GM23248 (cell line): ENCODE measurements around the gene GABPB1. TPM values are rescaled to one million over a fixed set of nuclear protein-coding genes. Genes with fewer than 3 reads are reported as not detected.

ENCODE experiments used
- DNase-seq: peaks from one replicate; pipeline ENCODE4 v3.0.0-alpha.2; 2015
- H2AFZ ChIP-seq: fragments of 200-600 bp; sonication (generic); 2 replicates; pipeline ENCODE4 v1.6.1; 2016; ENCODE audit warnings: antibody characterized with exemption
- H3F3A ChIP-seq: fragments of 200-600 bp; sonication (generic); 2 replicates; pipeline ENCODE4 v1.6.1; 2016; ENCODE audit warnings: mild to moderate bottlenecking, antibody characterized with exemption, mixed run types; ENCODE audit not compliant: insufficient read depth
- H3K27ac ChIP-seq: fragments of 200-600 bp; sonication (generic); 2 replicates; pipeline ENCODE4 v1.5.1; 2016; ENCODE audit warnings: mild to moderate bottlenecking
- H3K27me3 ChIP-seq: fragments of 200-600 bp; sonication (generic); replicated peaks from 2 replicates; pipeline ENCODE4 v1.6.1; 2016; ENCODE audit warnings: mild to moderate bottlenecking; ENCODE audit not compliant: insufficient read depth
- H3K36me3 ChIP-seq: fragments of 200-600 bp; sonication (generic); 2 replicates; pipeline ENCODE4 v1.6.1; 2016; ENCODE audit warnings: low read depth, mild to moderate bottlenecking
- H3K4me1 ChIP-seq: fragments of 200-600 bp; sonication (generic); 2 replicates; pipeline ENCODE4 v1.6.1; 2016; ENCODE audit warnings: mild to moderate bottlenecking; ENCODE audit not compliant: insufficient read depth
- H3K4me2 ChIP-seq: fragments of 200-600 bp; sonication (generic); one replicate; pipeline ENCODE4 v1.6.1; 2016; ENCODE audit warnings: mild to moderate bottlenecking; ENCODE audit not compliant: unreplicated experiment
- H3K4me3 ChIP-seq: fragments of 200-600 bp; sonication (generic); 2 replicates; pipeline ENCODE4 v1.5.1; 2016; ENCODE audit warnings: mild to moderate bottlenecking
- H3K79me2 ChIP-seq: fragments of 200-600 bp; sonication (generic); 2 replicates; pipeline ENCODE4 v1.6.1; 2016; ENCODE audit warnings: mild to moderate bottlenecking; ENCODE audit not compliant: insufficient read depth
- H3K9ac ChIP-seq: fragments of 200-600 bp; sonication (generic); 2 replicates; pipeline ENCODE4 v1.6.1; 2016; ENCODE audit warnings: mild to moderate bottlenecking
- H3K9me2 ChIP-seq: fragments of 200-600 bp; sonication (generic); 2 replicates; pipeline ENCODE4 v1.6.1; 2016; ENCODE audit warnings: mixed run types, mild to moderate bottlenecking, moderate library complexity; ENCODE audit not compliant: insufficient read depth
- H3K9me3 ChIP-seq: fragments of 200-600 bp; sonication (generic); one replicate; pipeline ENCODE4 v1.6.1; 2017; ENCODE audit warnings: low read depth
- H4K20me1 ChIP-seq: fragments of 200-600 bp; sonication (generic); 2 replicates; pipeline ENCODE4 v1.6.0; 2016; ENCODE audit not compliant: insufficient read depth
- EZH2 ChIP-seq: fragments of 200-600 bp; sonication (generic); IDR thresholded peaks from 2 replicates; pipeline ENCODE4 v1.6.1; 2018; ENCODE audit warnings: antibody characterized with exemption, mild to moderate bottlenecking; ENCODE audit not compliant: insufficient read depth, poor library complexity, severe bottlenecking
- EZH2phosphoT487 ChIP-seq: fragments of 200-600 bp; sonication (generic); IDR thresholded peaks from 2 replicates; pipeline ENCODE4 v1.6.1; 2018; ENCODE audit warnings: antibody characterized with exemption, moderate library complexity, mild to moderate bottlenecking, low read depth; ENCODE audit not compliant: insufficient read depth
- WGBS, 2 experiments: methylation state at CpG; one replicate each; pipeline ENCODE4 v1.1.6; 2015 to 2017; ENCODE audit warnings: low lambda C conversion rate in 2 of 2, low coverage in 1 of 2; ENCODE audit errors: missing lambda C conversion rate in 2 of 2; 5-methylcytosine and 5-hydroxymethylcytosine counted together
- in situ Hi-C: fragments of 300-500 bp; cut with MboI; formaldehyde crosslinking; loops from 2 replicates; pipeline ENCODE4 v1.15.0; 2020
- polyA plus RNA-seq: library from polyadenylated mRNA; unstranded; fragments of >200 nt; fragmentation: Nextera tagmentation; extraction: Ambion mirVana; gene quantifications from 2 replicates; pipeline ENCODE4 v1.2.1, GENCODE V29; 2016
- total RNA-seq: library from RNA; depleted of rRNA; stranded (reverse); fragments of >200 nt; shearing (Covaris generic); gene quantifications from 2 replicates; pipeline ENCODE4 v1.2.3, GENCODE V29; 2014

GABPB1 gene
- total and polyA plus RNA-seq, 2 experiments from 2014 or later = 22.8 to 32.6 TPM

DNA sequence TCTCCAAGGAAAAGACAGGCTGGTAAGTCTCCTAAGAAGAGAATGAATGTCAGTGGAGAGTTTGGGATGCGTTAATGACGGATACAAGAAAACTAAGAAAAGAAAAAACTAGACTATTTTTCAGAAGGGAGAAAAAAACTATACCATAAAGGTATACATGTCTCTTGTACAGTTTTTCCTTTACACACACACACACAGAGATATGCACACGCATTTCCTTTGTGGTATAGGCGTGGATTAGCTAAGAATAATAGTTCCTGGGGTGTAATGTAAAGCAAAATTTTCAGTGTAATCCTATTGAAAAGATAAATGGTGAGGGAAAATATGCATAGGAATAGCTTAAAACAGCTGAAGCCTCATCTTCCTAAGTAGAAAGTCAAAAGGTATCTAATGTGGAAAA is 36.3 kb downstream of the GABPB1 start:
- H3K4me3 ChIP-seq = no peak overlapping the region
- H3K9me3 ChIP-seq = no peaks in the 10 kb centered on the region
- H3K9ac ChIP-seq = no peak overlapping the region
- H4K20me1 ChIP-seq = no peaks in the 10 kb centered on the region
- H2AFZ ChIP-seq = no peak overlapping the region
- H3F3A ChIP-seq = no peaks in the 10 kb centered on the region
- in situ Hi-C loops = loop anchor here (10.0 to 25.0 kb wide), 2 partner anchors 164 to 1081 kb away; no protein-coding TSS in a partner anchor
- no peaks in the 10 kb centered on the region for H3K4me1 ChIP-seq
- H3K4me2 ChIP-seq = no peak overlapping the region
- 96 to 98% methylated on average over 4 of the region's 4 CpGs for WGBS, 2 experiments
- no peaks in the 10 kb centered on the region for H3K27me3 ChIP-seq
- no peak overlapping the region for H3K27ac ChIP-seq
- DNase-seq = no peak
- no peaks in the 10 kb centered on the region for H3K9me2 ChIP-seq
- H3K36me3 ChIP-seq = no peaks in the 10 kb centered on the region
- peaks cover 44% of the 10 kb centered on the region for H3K79me2 ChIP-seq
- TF ChIP-seq EZH2phosphoT487 = no peak
- TF ChIP-seq EZH2 = no peak

- peak; percentile 71 for DNase-seq
- no peak overlapping the region for H3K4me3 ChIP-seq
- H3K79me2 ChIP-seq = peaks cover 36% of the 10 kb centered on the region
- no peak overlapping the region for H3K9ac ChIP-seq
- H3K36me3 ChIP-seq = no peaks in the 10 kb centered on the region
- TF ChIP-seq EZH2phosphoT487 = no peak
- TF ChIP-seq EZH2 = no peak
- WGBS, 2 experiments = 43 to 49% methylated on average over 4 of the region's 4 CpGs
- no peak overlapping the region for H2AFZ ChIP-seq
- H3K4me1 ChIP-seq = no peaks in the 10 kb centered on the region
- no peaks in the 10 kb centered on the region for H3K27me3 ChIP-seq
- no peak overlapping the region for H3K27ac ChIP-seq
- no peaks in the 10 kb centered on the region for H3F3A ChIP-seq
- in situ Hi-C loops = loop anchor here (10.0 to 25.0 kb wide), 2 partner anchors 161 to 1079 kb away; no protein-coding TSS in a partner anchor
- no peaks in the 10 kb centered on the region for H4K20me1 ChIP-seq
- no peaks in the 10 kb centered on the region for H3K9me2 ChIP-seq
- H3K9me3 ChIP-seq = no peaks in the 10 kb centered on the region
- no peak overlapping the region for H3K4me2 ChIP-seq
These were observed 39.0 kb downstream of the GABPB1 start for GRCh38 chr15:50315814-50316630.

DNA sequence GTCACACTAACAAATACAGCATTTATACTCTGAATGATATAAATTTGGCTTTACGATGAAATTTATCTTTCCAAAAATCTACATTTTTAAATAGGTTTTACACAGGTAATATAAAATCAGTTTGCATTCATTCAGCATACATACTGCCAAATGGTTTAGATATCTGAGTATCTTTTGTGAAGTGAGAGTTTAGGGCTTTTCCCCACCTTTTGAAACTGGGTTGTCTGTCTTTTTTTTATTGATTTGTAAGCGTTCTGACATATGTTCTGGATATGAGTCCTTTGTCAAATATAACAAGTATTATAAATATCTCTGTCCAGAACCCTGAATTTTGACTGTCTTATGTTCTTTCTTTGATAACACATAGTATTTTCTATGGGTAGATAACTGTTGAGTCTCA is 42.4 kb downstream of the GABPB1 start:
- Histone ChIP-seq H3K4me2 (no peak overlapping the region), H3K9me2 (no peaks in the 10 kb centered on the region), H3F3A (no peaks in the 10 kb centered on the region), H3K4me1 (no peaks in the 10 kb centered on the region), H3K9me3 (peaks cover 6% of the 10 kb centered on the region), H2AFZ (no peak overlapping the region), H3K79me2 (peaks cover 24% of the 10 kb centered on the region), H3K27ac (no peak overlapping the region), H3K36me3 (peaks cover 7% of the 10 kb centered on the region), H3K27me3 (no peaks in the 10 kb centered on the region), H3K4me3 (no peak overlapping the region), H3K9ac (no peak overlapping the region), H4K20me1 (no peaks in the 10 kb centered on the region)
- in situ Hi-C loops = loop anchor here (10.0 to 25.0 kb wide), 2 partner anchors 158 to 1075 kb away; no protein-coding TSS in a partner anchor
- no peak for TF ChIP-seq EZH2phosphoT487
- no peak for TF ChIP-seq EZH2
- 94 to 96% methylated on average over 2 of the region's 2 CpGs for WGBS, 2 experiments
- DNase-seq = no peak

- no peaks in the 10 kb centered on the region for H3K4me1 ChIP-seq
- in situ Hi-C loops = loop anchor here (25.0 kb wide), 1 partner anchor 1070 kb away; no protein-coding TSS in a partner anchor
- H3K9me3 ChIP-seq = peaks cover 6% of the 10 kb centered on the region
- no peak overlapping the region for H3K4me2 ChIP-seq
- H3F3A ChIP-seq = no peaks in the 10 kb centered on the region
- H2AFZ ChIP-seq = no peak overlapping the region
- peaks cover 8% of the 10 kb centered on the region for H3K36me3 ChIP-seq
- H3K27me3 ChIP-seq = no peaks in the 10 kb centered on the region
- no peaks in the 10 kb centered on the region for H4K20me1 ChIP-seq
- H3K79me2 ChIP-seq = 0 out of 2 replicates have a peak, but pooled peaks cover 3% of the 10 kb centered on the region
- H3K4me3 ChIP-seq = no peak overlapping the region
- H3K27ac ChIP-seq = no peak overlapping the region
- no peak for DNase-seq
- TF ChIP-seq EZH2 (no peak), EZH2phosphoT487 (no peak)
- no peak overlapping the region for H3K9ac ChIP-seq
- H3K9me2 ChIP-seq = no peaks in the 10 kb centered on the region
These were observed 47.2 kb downstream of the GABPB1 start for GRCh38 chr15:50307799-50308198.
